Measurements from ENCODE around the gene KCNQ5. TPM values are rescaled to one million over a fixed set of nuclear protein-coding genes. Genes with fewer than 3 reads are reported as not detected.

Gene KCNQ5
- total RNA-seq, 1 donor from 2014 or later: 1.5 TPM

GRCh38 chr6:72953971-72954381 lies 332.1 kb downstream of the KCNQ5 start:
- Mint-ChIP-seq H3K27me3 (ENCODE audit: unreplicated experiment) (no peaks in the 10 kb centered on the region), H3K9me3 (ENCODE audit: unreplicated experiment) (no peaks in the 10 kb centered on the region), H3K4me3 (ENCODE audit: unreplicated experiment) (no peak overlapping the region), H3K4me1 (ENCODE audit: low read depth, unreplicated experiment) (no peaks in the 10 kb centered on the region), H3K36me3 (ENCODE audit: unreplicated experiment) (no peaks in the 10 kb centered on the region), H3K27ac (ENCODE audit: unreplicated experiment) (no peak overlapping the region)
- DNase-seq: no peak
- TF ChIP-seq CTCF (IDR thresholded peaks at IDR 0.05; ENCODE audit: partially characterized antibody, unreplicated experiment): no peak

GRCh38 chr6:72954716-72955115 lies 332.9 kb downstream of the KCNQ5 start:
- no peak for DNase-seq
- Mint-ChIP-seq H3K9me3 (ENCODE audit: unreplicated experiment) (no peaks in the 10 kb centered on the region), H3K36me3 (ENCODE audit: unreplicated experiment) (no peaks in the 10 kb centered on the region), H3K4me1 (ENCODE audit: low read depth, unreplicated experiment) (no peaks in the 10 kb centered on the region), H3K27me3 (ENCODE audit: unreplicated experiment) (no peaks in the 10 kb centered on the region), H3K27ac (ENCODE audit: unreplicated experiment) (no peak overlapping the region), H3K4me3 (ENCODE audit: unreplicated experiment) (no peak overlapping the region)
- TF ChIP-seq CTCF (IDR thresholded peaks at IDR 0.05; ENCODE audit: partially characterized antibody, unreplicated experiment): no peak

- DNase-seq: no peak
- H3K27me3 Mint-ChIP-seq (ENCODE audit: unreplicated experiment): no peaks in the 10 kb centered on the region
- no peaks in the 10 kb centered on the region for H3K9me3 Mint-ChIP-seq (ENCODE audit: unreplicated experiment)
- no peak for TF ChIP-seq CTCF (IDR thresholded peaks at IDR 0.05; ENCODE audit: partially characterized antibody, unreplicated experiment)
- H3K4me3 Mint-ChIP-seq (ENCODE audit: unreplicated experiment): no peak overlapping the region
- H3K27ac Mint-ChIP-seq (ENCODE audit: unreplicated experiment): no peak overlapping the region
- no peaks in the 10 kb centered on the region for H3K36me3 Mint-ChIP-seq (ENCODE audit: unreplicated experiment)
- H3K4me1 Mint-ChIP-seq (ENCODE audit: low read depth, unreplicated experiment): no peaks in the 10 kb centered on the region
Measured at GRCh38 chr6:72955666-72956065, 333.8 kb downstream of the KCNQ5 start.

- no peaks in the 10 kb centered on the region for H3K27me3 Mint-ChIP-seq (ENCODE audit: unreplicated experiment)
- no peak overlapping the region for H3K4me3 Mint-ChIP-seq (ENCODE audit: unreplicated experiment)
- no peak overlapping the region for H3K27ac Mint-ChIP-seq (ENCODE audit: unreplicated experiment)
- DNase-seq: no peak
- TF ChIP-seq CTCF (IDR thresholded peaks at IDR 0.05; ENCODE audit: partially characterized antibody, unreplicated experiment): no peak
- no peaks in the 10 kb centered on the region for H3K9me3 Mint-ChIP-seq (ENCODE audit: unreplicated experiment)
- H3K36me3 Mint-ChIP-seq (ENCODE audit: unreplicated experiment): no peaks in the 10 kb centered on the region
- H3K4me1 Mint-ChIP-seq (ENCODE audit: low read depth, unreplicated experiment): no peaks in the 10 kb centered on the region
Measured at GRCh38 chr6:72956272-72956671, 334.4 kb downstream of the KCNQ5 start.

- DNase-seq: no peak
- H3K4me3 Mint-ChIP-seq (ENCODE audit: unreplicated experiment): no peak overlapping the region
Measured at GRCh38 chr6:72959821-72960220, 338.0 kb downstream of the KCNQ5 start.

More at GRCh38 chr6:72959821-72960220, 338.0 kb downstream of the KCNQ5 start:
- H3K36me3 Mint-ChIP-seq (ENCODE audit: unreplicated experiment): no peaks in the 10 kb centered on the region
- H3K27ac Mint-ChIP-seq (ENCODE audit: unreplicated experiment): no peak overlapping the region
- H3K9me3 Mint-ChIP-seq (ENCODE audit: unreplicated experiment): no peaks in the 10 kb centered on the region
- TF ChIP-seq CTCF (IDR thresholded peaks at IDR 0.05; ENCODE audit: partially characterized antibody, unreplicated experiment): no peak
- no peaks in the 10 kb centered on the region for H3K27me3 Mint-ChIP-seq (ENCODE audit: unreplicated experiment)
- H3K4me1 Mint-ChIP-seq (ENCODE audit: low read depth, unreplicated experiment): no peaks in the 10 kb centered on the region
